SK-N-SH (cell line): ENCODE data around the gene INTS3. TPM values are rescaled to one million over a fixed set of nuclear protein-coding genes. Genes with fewer than 3 reads are reported as not detected.

ENCODE experiments used
- CTCF ChIA-PET: fragments of 300-600, 350-600 bp; formaldehyde crosslinking; extraction: SDS; loops from one replicate; lab custom pipeline; 2021; lab: Yijun Ruan, JAX
- POLR2A ChIA-PET: fragments of 350-600 bp; sonication (Branson Sonifier 250); formaldehyde crosslinking; extraction: SDS; loops from one replicate; lab custom pipeline; 2020; ENCODE audit warnings: antibody characterized with exemption, inconsistent platforms; lab: Yijun Ruan, JAX
- DNase-seq: peaks from one replicate; pipeline ENCODE4 v3.0.0; 2012
- H2AFZ ChIP-seq: fragments of 200-600 bp; sonication (generic); 2 replicates; pipeline ENCODE4 v1.8.1; 2016; ENCODE audit warnings: antibody characterized with exemption, mild to moderate bottlenecking, low read depth
- H3F3A ChIP-seq: fragments of 200-600 bp; sonication (generic); replicated peaks from 2 replicates; pipeline ENCODE3; 2016; ENCODE audit warnings: antibody characterized with exemption, mild to moderate bottlenecking; ENCODE audit not compliant: insufficient read depth
- H3K27ac ChIP-seq, 2 experiments: fragments of 200-500 bp in 1 of 2; fragments of 200-600 bp in 1 of 2; sonication (Bioruptor generic) in 1 of 2; sonication (generic), shearing (Covaris generic) in 1 of 2; 2 replicates each; pipeline versions ENCODE4 v1.5.1 to v1.6.1; 2014 to 2016; ENCODE audit warnings: low read depth in 2 of 2, inconsistent platforms in 1 of 2, low read length in 1 of 2, mild to moderate bottlenecking in 1 of 2, mixed read lengths in 1 of 2
- H3K27me3 ChIP-seq: fragments of 200-600 bp; sonication (generic), shearing (Covaris generic); 2 replicates; pipeline ENCODE4 v1.6.1; 2016; ENCODE audit warnings: mixed run types; ENCODE audit not compliant: insufficient read depth
- H3K36me3 ChIP-seq, 2 experiments: fragments of 200-500 bp in 1 of 2; fragments of 200-600 bp in 1 of 2; sonication (Bioruptor generic) in 1 of 2; sonication (generic) in 1 of 2; replicated peaks in 1 of 2; 2 replicates each; pipeline versions ENCODE3 to v1.5.1; 2014 to 2016; ENCODE audit warnings: low read length in 1 of 2, mild to moderate bottlenecking in 1 of 2; ENCODE audit not compliant: insufficient read depth in 2 of 2, control insufficient read depth in 1 of 2
- H3K4me1 ChIP-seq, 2 experiments: fragments of 200-500 bp in 1 of 2; fragments of 200-600 bp in 1 of 2; sonication (Bioruptor generic) in 1 of 2; sonication (generic), shearing (Covaris generic) in 1 of 2; 2 replicates each; pipeline versions ENCODE4 v1.5.1 to v1.6.1; 2014 to 2016; ENCODE audit warnings: low read depth in 1 of 2, low read length in 1 of 2, mixed run types in 1 of 2; ENCODE audit not compliant: insufficient read depth in 2 of 2, control insufficient read depth in 1 of 2
- H3K4me2 ChIP-seq: fragments of 200-600 bp; sonication (generic), shearing (Covaris generic); 2 replicates; pipeline ENCODE4 v1.6.1; 2017; ENCODE audit warnings: mixed run types
- H3K4me3 ChIP-seq, 2 experiments: fragments of 200-500 bp in 1 of 2; fragments of 200-600 bp in 1 of 2; sonication (Bioruptor generic) in 1 of 2; sonication (generic), shearing (Covaris generic) in 1 of 2; 2 replicates each; pipeline versions ENCODE4 v1.5.1 to v1.8.1; 2014 to 2016; ENCODE audit warnings: low read depth in 2 of 2, inconsistent platforms in 1 of 2, low read length in 1 of 2, mild to moderate bottlenecking in 1 of 2, mixed read lengths in 1 of 2, moderate library complexity in 1 of 2
- H3K79me2 ChIP-seq: fragments of 200-600 bp; sonication (generic); 2 replicates; pipeline ENCODE4 v1.8.1; 2017; ENCODE audit warnings: mild to moderate bottlenecking; ENCODE audit not compliant: insufficient read depth
- H3K9ac ChIP-seq: fragments of 200-600 bp; sonication (generic); 2 replicates; pipeline ENCODE4 v1.6.1; 2017; ENCODE audit warnings: mixed run types
- H3K9me2 ChIP-seq: fragments of 200-600 bp; sonication (generic); 2 replicates; pipeline ENCODE4 v1.6.1; 2017; ENCODE audit warnings: mixed run types
- H3K9me3 ChIP-seq: fragments of 200-600 bp; sonication (generic); 2 replicates; pipeline ENCODE4 v1.6.1; 2017; ENCODE audit warnings: mixed run types, mild to moderate bottlenecking, moderate library complexity
- H4K20me1 ChIP-seq: fragments of 200-600 bp; sonication (generic); 2 replicates; pipeline ENCODE4 v1.6.1; 2017; ENCODE audit warnings: mild to moderate bottlenecking, mixed run types; ENCODE audit not compliant: insufficient read depth
- ELF1 ChIP-seq: IDR thresholded peaks from 2 replicates; pipeline ENCODE4 v1.4.0; 2012
- EP300 ChIP-seq, 2 experiments: IDR thresholded peaks; 2 replicates each; pipeline versions ENCODE4 v1.4.0 to v1.6.1; 2012; ENCODE audit warnings: borderline replicate concordance in 1 of 2, low read depth in 1 of 2, low read length in 1 of 2
- FOXM1 ChIP-seq: IDR thresholded peaks from 2 replicates; pipeline ENCODE4 v1.4.0; 2012; ENCODE audit warnings: low read depth, mild to moderate bottlenecking
- IRF3 ChIP-seq: fragments of 150-350 bp; IDR thresholded peaks from 2 replicates; pipeline ENCODE4 v1.6.1; 2016; ENCODE audit warnings: mild to moderate bottlenecking, low read depth, low read length
- JUND ChIP-seq: IDR thresholded peaks from 2 replicates; pipeline ENCODE4 v1.4.0; 2012
- MAX ChIP-seq: IDR thresholded peaks from 2 replicates; pipeline ENCODE4 v1.4.0; 2012; ENCODE audit warnings: low read depth
- MEF2A ChIP-seq: IDR thresholded peaks from 2 replicates; pipeline ENCODE4 v1.4.0; 2012; ENCODE audit warnings: low read depth, borderline replicate concordance
- NFIC ChIP-seq: IDR thresholded peaks from 2 replicates; pipeline ENCODE4 v1.4.0; 2012; ENCODE audit warnings: borderline replicate concordance
- NRF1 ChIP-seq: IDR thresholded peaks from 2 replicates; pipeline ENCODE4 v1.6.1; 2012; ENCODE audit warnings: low read depth, mild to moderate bottlenecking, low read length
- POLR2AphosphoS5 ChIP-seq: IDR thresholded peaks from 2 replicates; pipeline ENCODE4 v1.6.1; 2012; ENCODE audit warnings: low read depth, low read length
- RAD21 ChIP-seq: IDR thresholded peaks from 2 replicates; pipeline ENCODE4 v1.6.1; 2012; ENCODE audit warnings: mild to moderate bottlenecking, low read length
- REST ChIP-seq: IDR thresholded peaks from 2 replicates; pipeline ENCODE4 v1.6.1; 2012; ENCODE audit warnings: mild to moderate bottlenecking, low read depth, low read length, moderate library complexity
- SIN3A ChIP-seq: IDR thresholded peaks from 2 replicates; pipeline ENCODE4 v1.6.1; 2012; ENCODE audit warnings: low read depth, mild to moderate bottlenecking, low read length, moderate library complexity, borderline replicate concordance
- TCF12 ChIP-seq: IDR thresholded peaks from 2 replicates; pipeline ENCODE4 v1.4.0; 2012
- USF1 ChIP-seq: IDR thresholded peaks from 2 replicates; pipeline ENCODE4 v1.4.0; 2012; ENCODE audit warnings: low read depth, borderline replicate concordance
- USF2 ChIP-seq: fragments of 150-350 bp; IDR thresholded peaks from 2 replicates; pipeline ENCODE4 v1.6.1; 2017; ENCODE audit warnings: antibody characterized with exemption, low read length, low read depth, borderline replicate concordance
- ZBTB33 ChIP-seq: IDR thresholded peaks from 2 replicates; pipeline ENCODE4 v1.4.0; 2012; ENCODE audit warnings: low read depth, borderline replicate concordance
- WGBS: methylation state at CpG from one replicate; pipeline ENCODE4 v1.1.6; 2017; ENCODE audit warnings: low lambda C conversion rate; 5-methylcytosine and 5-hydroxymethylcytosine counted together
- polyA plus RNA-seq, 3 experiments: library from polyadenylated mRNA; depleted of rRNA; stranded (reverse); fragments of >200 nt; gene quantifications; 2 replicates each; pipeline ENCODE4 v1.2.3, GENCODE V29; 2012

The INTS3 gene
- polyA plus RNA-seq, 1 of the 3 experiments (the other 2 are of a cell fraction) = 64.3 TPM

GRCh38 chr1:153687346-153688125 is 40.3 kb upstream of the INTS3 start:
- WGBS = 73% methylated on average over 14 of the region's 16 CpGs
- Histone ChIP-seq H3K36me3 (no peaks in the 10 kb centered on the region), H3K27me3 (no peaks in the 10 kb centered on the region; the same call in 1 of the 2 replicates), H3K9me3 (no peaks in the 10 kb centered on the region), H4K20me1 (no peaks in the 10 kb centered on the region), H3K9me2 (no peaks in the 10 kb centered on the region), H3K9ac (no peak overlapping the region), H3K4me3 (no peak overlapping the region), H3K4me2 (no peak overlapping the region), H3F3A (no peaks in the 10 kb centered on the region), H2AFZ (no peak overlapping the region), H3K27ac (no peak overlapping the region), H3K79me2 (no peaks in the 10 kb centered on the region), H3K4me1 (no peaks in the 10 kb centered on the region)
- no peak for DNase-seq
- TF ChIP-seq IRF3 = no peak
- TF ChIP-seq RAD21 = no peak
- TF ChIP-seq MEF2A = no peak
- TF ChIP-seq REST = no peak
- TF ChIP-seq EP300 (IDR thresholded peaks at IDR 0.05; ENCODE audit: borderline replicate concordance in 1 of 2, low read depth in 1 of 2, low read length in 1 of 2) = no peak
- TF ChIP-seq TCF12 = no peak
- no peak for TF ChIP-seq USF1
- no peak for TF ChIP-seq USF2
- no peak for TF ChIP-seq NRF1
- no peak for TF ChIP-seq MAX
- no peak for TF ChIP-seq SIN3A
- no peak for TF ChIP-seq FOXM1
- TF ChIP-seq POLR2AphosphoS5 = no peak
- TF ChIP-seq ELF1 = no peak
- TF ChIP-seq NFIC = no peak
- TF ChIP-seq JUND = no peak
- TF ChIP-seq ZBTB33 = no peak
- CTCF ChIA-PET = interaction anchor here (1.3 to 2.7 kb wide), 3 partner anchors 10 to 16 kb away, joined by 5 to 12 read pairs (median 5); partner anchors contain the start of gene NPR1
- POLR2A ChIA-PET = no interaction called here
